ENCODE measurements around the gene DEUP1.
"Not testable (repeated sequence)": the region's sequence is repeated elsewhere in the genome, so short reads cannot be mapped to it uniquely, and the experiment has no call there.

DEUP1 gene

DNA sequence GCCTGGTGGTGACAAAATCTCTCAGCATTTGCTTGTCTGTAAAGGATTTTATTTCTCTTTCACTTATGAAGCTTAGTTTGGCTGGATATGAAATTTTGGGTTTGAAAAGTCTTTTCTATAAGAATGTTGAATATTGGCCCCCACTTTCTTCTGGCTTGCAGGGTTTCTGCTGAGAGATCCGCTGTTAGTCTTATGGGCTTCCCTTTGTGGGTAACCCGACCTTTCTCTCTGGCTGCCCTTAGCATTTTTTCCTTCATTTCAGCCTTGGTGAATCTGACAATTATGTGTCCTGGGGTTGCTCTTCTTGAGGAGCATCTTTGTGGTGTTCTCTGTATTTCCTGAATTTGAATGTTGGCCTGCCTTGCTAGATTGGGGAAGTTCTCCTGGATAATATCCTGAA lies 112.7 kb downstream of the DEUP1 start:
- not testable (repeated sequence) for H3K9ac ChIP-seq (ENCODE audit: low read depth, low read length); H3K4me3 ChIP-seq (ENCODE audit: low read depth, low read length); H3K36me3 ChIP-seq (ENCODE audit: control insufficient read depth, insufficient read depth, low read length); H3K27me3 ChIP-seq (ENCODE audit: control insufficient read depth, insufficient read depth, low read length); H3K9me3 ChIP-seq (ENCODE audit: control insufficient read depth, insufficient read depth, low read length)
- peaks cover 11% of the 10 kb centered on the region for H3K4me1 ChIP-seq (ENCODE audit: control insufficient read depth, insufficient read depth, low read length)

DNA sequence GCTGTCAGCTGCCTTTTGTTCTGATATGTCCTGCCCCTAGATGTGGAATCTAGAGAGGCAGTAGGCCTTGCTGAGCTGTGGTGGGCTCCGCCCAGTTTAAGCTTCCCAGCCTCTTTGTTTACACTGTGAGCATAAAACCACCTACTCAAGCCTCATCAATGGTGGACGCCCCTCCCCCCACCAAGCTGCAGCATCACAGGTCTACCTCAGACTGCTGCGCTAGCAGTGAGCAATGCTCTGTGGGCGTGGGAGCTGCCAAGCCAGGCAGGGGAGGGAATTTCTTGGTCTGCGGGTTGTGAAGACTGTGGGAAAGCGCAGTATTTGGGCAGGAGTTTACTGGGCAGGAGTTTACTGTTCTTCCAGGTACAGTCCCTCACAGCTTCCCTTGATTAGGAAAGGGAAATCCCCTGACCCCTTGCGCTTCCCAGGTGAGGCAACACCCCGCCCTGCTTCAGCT lies 114.1 kb downstream of the DEUP1 start:
- Histone ChIP-seq H3K36me3 (ENCODE audit: control insufficient read depth, insufficient read depth, low read length) (no peaks in the 10 kb centered on the region), H3K27me3 (ENCODE audit: control insufficient read depth, insufficient read depth, low read length) (no peaks in the 10 kb centered on the region), H3K4me1 (ENCODE audit: control insufficient read depth, insufficient read depth, low read length) (peaks cover 11% of the 10 kb centered on the region), H3K9me3 (ENCODE audit: control insufficient read depth, insufficient read depth, low read length) (no peaks in the 10 kb centered on the region), H3K9ac (ENCODE audit: low read depth, low read length) (no peak overlapping the region), H3K4me3 (ENCODE audit: low read depth, low read length) (peak overlapping the region; percentile 33)

DNA sequence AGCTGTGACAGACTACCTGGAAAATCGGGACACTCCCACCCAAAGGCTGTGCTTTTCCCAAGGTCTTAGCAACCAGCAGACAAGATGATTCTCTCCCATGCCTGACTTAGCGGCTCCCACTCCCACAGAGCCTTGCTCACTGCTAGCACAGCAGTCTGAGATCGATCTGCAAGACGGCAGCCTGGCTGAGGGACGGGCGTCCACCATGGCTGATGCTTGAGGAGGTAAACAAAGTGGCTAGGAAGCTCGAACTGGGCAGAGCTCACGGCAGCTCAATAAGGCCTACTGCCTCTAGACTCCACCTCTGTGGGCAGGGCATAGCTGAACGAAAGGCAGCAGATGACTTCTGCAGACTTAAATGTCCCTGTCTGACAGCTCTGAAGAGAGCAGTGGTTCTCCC lies 127.7 kb downstream of the DEUP1 start:
- H3K4me1 ChIP-seq (ENCODE audit: control insufficient read depth, insufficient read depth, low read length): no peaks in the 10 kb centered on the region
- H3K9ac ChIP-seq (ENCODE audit: low read depth, low read length): no peak overlapping the region
- H3K4me3 ChIP-seq (ENCODE audit: low read depth, low read length): no peak overlapping the region
- no peaks in the 10 kb centered on the region for H3K36me3 ChIP-seq (ENCODE audit: control insufficient read depth, insufficient read depth, low read length)
- H3K9me3 ChIP-seq (ENCODE audit: control insufficient read depth, insufficient read depth, low read length): no peaks in the 10 kb centered on the region
- H3K27me3 ChIP-seq (ENCODE audit: control insufficient read depth, insufficient read depth, low read length): no peaks in the 10 kb centered on the region

DNA sequence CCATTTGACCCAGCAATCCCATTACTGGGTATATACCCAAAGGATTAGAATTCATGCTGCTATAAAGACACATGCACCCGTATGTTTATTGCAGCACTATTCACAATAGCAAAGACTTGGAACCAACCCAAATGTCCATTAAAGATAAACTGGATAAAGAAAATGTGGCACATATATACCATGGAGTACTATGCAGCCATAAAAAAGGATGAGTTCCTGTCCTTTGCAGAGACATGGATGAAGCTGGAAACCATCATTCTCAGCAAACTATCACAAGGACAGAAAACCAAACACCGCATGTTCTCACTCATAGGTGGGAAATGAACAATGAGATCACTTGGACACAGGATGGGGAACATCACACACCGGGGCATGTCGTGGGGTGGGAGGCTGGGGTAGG lies 133.1 kb downstream of the DEUP1 start:
- not testable (repeated sequence) for H3K4me1 ChIP-seq (ENCODE audit: control insufficient read depth, insufficient read depth, low read length); H3K9me3 ChIP-seq (ENCODE audit: control insufficient read depth, insufficient read depth, low read length); H3K27me3 ChIP-seq (ENCODE audit: control insufficient read depth, insufficient read depth, low read length); H3K36me3 ChIP-seq (ENCODE audit: control insufficient read depth, insufficient read depth, low read length); H3K9ac ChIP-seq (ENCODE audit: low read depth, low read length); H3K4me3 ChIP-seq (ENCODE audit: low read depth, low read length)

DNA sequence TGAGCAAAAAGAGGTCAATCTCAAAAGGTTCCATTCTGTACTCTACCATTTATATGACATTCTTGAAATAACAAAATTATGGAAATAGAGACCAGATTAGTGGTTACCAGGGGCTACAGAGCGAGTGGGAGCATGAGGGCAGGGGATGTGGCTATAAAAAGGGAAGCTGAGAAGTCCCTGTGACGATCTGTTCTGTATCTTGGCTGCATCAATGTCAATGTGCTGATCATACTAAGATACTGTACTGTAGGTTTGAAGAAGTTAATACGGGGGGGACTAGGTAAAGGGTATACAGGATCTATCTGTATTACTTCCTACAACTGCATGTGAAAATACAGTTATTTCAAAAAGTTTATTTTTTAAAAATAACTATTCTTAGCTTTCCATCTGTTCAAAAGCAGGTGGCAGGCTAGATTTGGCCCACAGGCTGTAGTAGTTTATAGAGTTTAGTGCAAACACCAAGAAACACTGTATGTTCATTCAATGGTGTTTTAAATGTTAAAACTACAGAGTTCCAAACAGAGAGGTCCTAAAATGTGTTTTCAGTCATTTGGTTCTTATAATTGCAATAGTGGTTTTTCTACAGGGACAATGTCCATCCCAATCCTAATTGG lies 134.5 kb downstream of the DEUP1 start:
- Histone ChIP-seq H3K36me3 (ENCODE audit: control insufficient read depth, insufficient read depth, low read length) (no peaks in the 10 kb centered on the region), H3K4me1 (ENCODE audit: control insufficient read depth, insufficient read depth, low read length) (no peaks in the 10 kb centered on the region), H3K9ac (ENCODE audit: low read depth, low read length) (no peak overlapping the region), H3K9me3 (ENCODE audit: control insufficient read depth, insufficient read depth, low read length) (no peaks in the 10 kb centered on the region), H3K27me3 (ENCODE audit: control insufficient read depth, insufficient read depth, low read length) (no peaks in the 10 kb centered on the region), H3K4me3 (ENCODE audit: low read depth, low read length) (no peak overlapping the region)

DNA sequence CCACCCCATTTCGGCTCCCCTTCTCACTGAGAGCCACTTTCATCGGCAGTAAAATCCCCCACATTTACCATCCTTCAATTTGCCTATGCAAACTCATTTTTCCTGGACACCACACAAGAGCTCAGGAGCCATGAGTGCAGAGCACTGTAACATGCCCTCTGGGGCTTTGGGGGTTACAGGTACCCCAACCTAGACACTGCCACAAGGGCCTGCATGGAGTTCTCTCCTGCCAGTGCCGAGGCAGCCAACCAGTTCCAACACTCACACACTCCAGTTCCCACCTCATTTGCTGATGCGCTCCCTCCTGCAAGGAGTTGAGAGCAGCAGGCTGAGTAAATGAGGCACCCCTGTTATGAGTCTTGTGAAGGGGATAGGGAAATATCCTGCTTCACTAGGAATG lies 136.5 kb downstream of the DEUP1 start:
- no peaks in the 10 kb centered on the region for H3K9me3 ChIP-seq (ENCODE audit: control insufficient read depth, insufficient read depth, low read length)
- H3K4me1 ChIP-seq (ENCODE audit: control insufficient read depth, insufficient read depth, low read length): no peaks in the 10 kb centered on the region
- H3K27me3 ChIP-seq (ENCODE audit: control insufficient read depth, insufficient read depth, low read length): no peaks in the 10 kb centered on the region
- no peaks in the 10 kb centered on the region for H3K36me3 ChIP-seq (ENCODE audit: control insufficient read depth, insufficient read depth, low read length)
- no peak overlapping the region for H3K9ac ChIP-seq (ENCODE audit: low read depth, low read length)
- H3K4me3 ChIP-seq (ENCODE audit: low read depth, low read length): no peak overlapping the region

DNA sequence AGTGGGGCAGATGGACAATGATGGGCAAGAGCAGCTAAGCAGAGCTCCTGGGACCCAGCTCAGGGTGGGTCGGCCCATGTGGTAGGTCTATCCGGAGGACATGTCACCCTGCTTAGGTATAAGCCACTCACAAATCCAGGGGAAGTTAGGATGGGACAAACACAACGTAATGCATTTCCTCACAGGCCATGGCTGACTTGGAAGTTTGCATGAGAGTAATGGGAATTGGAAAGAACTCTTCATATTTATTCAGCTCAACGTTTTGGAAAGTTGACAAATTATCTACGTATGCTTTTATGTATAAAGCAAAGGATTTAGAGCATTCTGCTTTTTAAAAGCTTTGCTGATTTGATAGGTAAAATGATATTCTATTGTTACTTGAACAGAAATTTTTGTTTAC lies 137.7 kb downstream of the DEUP1 start:
- Histone ChIP-seq H3K27me3 (ENCODE audit: control insufficient read depth, insufficient read depth, low read length) (no peaks in the 10 kb centered on the region), H3K4me1 (ENCODE audit: control insufficient read depth, insufficient read depth, low read length) (no peaks in the 10 kb centered on the region), H3K9ac (ENCODE audit: low read depth, low read length) (no peak overlapping the region), H3K9me3 (ENCODE audit: control insufficient read depth, insufficient read depth, low read length) (no peaks in the 10 kb centered on the region), H3K4me3 (ENCODE audit: low read depth, low read length) (no peak overlapping the region), H3K36me3 (ENCODE audit: control insufficient read depth, insufficient read depth, low read length) (no peaks in the 10 kb centered on the region)

DNA sequence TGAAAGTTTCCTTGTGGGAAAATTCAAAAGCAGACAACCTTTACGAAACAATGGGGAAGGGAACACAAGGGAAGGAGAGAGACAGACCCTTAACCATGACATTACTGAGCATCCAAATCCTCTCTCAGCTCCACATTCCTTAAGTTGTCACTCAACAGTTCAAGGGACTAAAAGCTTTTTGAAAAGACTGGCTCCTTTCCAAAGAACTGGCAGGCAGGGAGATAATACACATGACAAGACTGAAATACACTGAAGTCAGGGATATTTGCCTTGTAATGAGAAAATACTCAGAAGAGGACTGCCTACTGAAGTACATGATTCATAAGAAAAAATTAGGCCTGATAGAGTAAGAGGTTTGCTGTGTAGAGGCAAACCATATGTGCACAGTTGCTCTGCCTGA lies 143.6 kb downstream of the DEUP1 start:
- Histone ChIP-seq H3K4me1 (ENCODE audit: control insufficient read depth, insufficient read depth, low read length) (peaks cover 15% of the 10 kb centered on the region), H3K27me3 (ENCODE audit: control insufficient read depth, insufficient read depth, low read length) (no peaks in the 10 kb centered on the region), H3K9ac (ENCODE audit: low read depth, low read length) (no peak overlapping the region), H3K4me3 (ENCODE audit: low read depth, low read length) (no peak overlapping the region), H3K36me3 (ENCODE audit: control insufficient read depth, insufficient read depth, low read length) (no peaks in the 10 kb centered on the region), H3K9me3 (ENCODE audit: control insufficient read depth, insufficient read depth, low read length) (no peaks in the 10 kb centered on the region)

DNA sequence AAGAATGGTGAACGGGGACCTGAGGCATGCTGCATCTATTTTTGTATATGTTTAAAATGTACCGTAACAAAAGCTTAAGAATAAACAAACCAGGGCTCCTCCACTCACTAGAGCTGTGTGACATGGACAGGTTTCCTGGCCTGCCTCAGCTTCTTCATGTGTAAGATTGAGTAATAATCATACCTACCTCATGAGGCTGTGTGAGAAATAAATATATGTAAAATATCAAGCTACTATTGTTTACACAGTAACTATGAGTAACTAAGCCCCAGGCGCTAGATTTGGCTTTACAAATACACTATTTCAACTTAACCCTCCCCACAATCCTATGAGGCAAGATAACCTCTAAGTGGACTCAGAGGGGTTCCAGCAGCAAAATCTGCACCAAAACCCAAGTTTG lies 146.3 kb downstream of the DEUP1 start:
- Histone ChIP-seq H3K27me3 (ENCODE audit: control insufficient read depth, insufficient read depth, low read length) (no peaks in the 10 kb centered on the region), H3K4me1 (ENCODE audit: control insufficient read depth, insufficient read depth, low read length) (peaks cover 15% of the 10 kb centered on the region), H3K9ac (ENCODE audit: low read depth, low read length) (no peak overlapping the region), H3K36me3 (ENCODE audit: control insufficient read depth, insufficient read depth, low read length) (no peaks in the 10 kb centered on the region), H3K4me3 (ENCODE audit: low read depth, low read length) (no peak overlapping the region), H3K9me3 (ENCODE audit: control insufficient read depth, insufficient read depth, low read length) (no peaks in the 10 kb centered on the region)

DNA sequence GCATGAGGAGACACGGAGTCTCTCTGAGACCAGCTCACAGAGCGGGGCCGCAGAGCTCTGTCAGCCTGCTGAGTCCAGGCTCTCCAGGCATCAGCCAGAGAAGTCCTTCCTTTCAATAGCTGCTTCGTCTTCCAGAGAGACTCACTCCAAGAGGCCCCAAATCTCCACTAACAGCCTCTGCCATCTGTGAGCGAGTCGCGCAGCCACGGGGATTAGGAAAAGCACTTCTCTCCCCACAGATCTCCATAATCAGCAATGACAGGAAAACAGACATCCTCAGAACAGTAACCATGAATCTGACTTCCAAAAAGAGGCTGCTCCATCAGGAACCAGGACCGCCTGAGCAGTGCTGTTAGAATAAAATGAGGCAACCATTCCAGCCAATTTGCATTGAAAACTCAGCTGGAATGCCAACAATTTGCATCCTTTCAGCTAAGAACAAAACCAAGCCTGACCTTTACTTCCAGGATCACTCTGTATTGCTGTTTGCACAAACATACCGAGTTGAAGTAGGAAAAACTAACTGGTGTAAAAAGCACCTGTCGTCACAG lies 147.2 kb downstream of the DEUP1 start:
- Histone ChIP-seq H3K4me1 (ENCODE audit: control insufficient read depth, insufficient read depth, low read length) (peaks cover 15% of the 10 kb centered on the region), H3K36me3 (ENCODE audit: control insufficient read depth, insufficient read depth, low read length) (no peaks in the 10 kb centered on the region), H3K9ac (ENCODE audit: low read depth, low read length) (no peak overlapping the region), H3K9me3 (ENCODE audit: control insufficient read depth, insufficient read depth, low read length) (no peaks in the 10 kb centered on the region), H3K27me3 (ENCODE audit: control insufficient read depth, insufficient read depth, low read length) (no peaks in the 10 kb centered on the region), H3K4me3 (ENCODE audit: low read depth, low read length) (peak overlapping the region; percentile 10)

DNA sequence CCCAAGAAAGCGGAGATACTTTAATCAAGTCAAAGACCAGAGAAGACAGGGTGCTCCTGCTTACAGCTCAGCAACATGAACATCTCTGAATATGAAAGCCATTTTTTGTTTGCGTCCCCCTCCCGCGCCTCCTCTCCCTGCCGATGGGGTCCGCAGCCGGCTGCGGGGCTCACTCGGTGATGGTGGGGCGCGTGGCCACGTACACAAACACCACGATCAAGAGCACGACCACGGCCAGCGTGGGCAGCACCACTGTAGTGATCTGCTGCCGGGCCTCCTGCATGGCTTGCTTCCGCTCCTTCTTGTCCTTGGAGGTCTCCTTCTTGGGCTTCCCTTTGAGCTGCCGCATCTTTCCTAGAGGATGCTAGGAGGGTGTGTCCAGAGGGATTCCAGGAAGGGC lies 148.3 kb downstream of the DEUP1 start:
- Histone ChIP-seq H3K27me3 (ENCODE audit: control insufficient read depth, insufficient read depth, low read length) (no peaks in the 10 kb centered on the region), H3K9ac (ENCODE audit: low read depth, low read length) (no peak overlapping the region), H3K4me1 (ENCODE audit: control insufficient read depth, insufficient read depth, low read length) (peaks cover 15% of the 10 kb centered on the region), H3K4me3 (ENCODE audit: low read depth, low read length) (no peak overlapping the region), H3K9me3 (ENCODE audit: control insufficient read depth, insufficient read depth, low read length) (no peaks in the 10 kb centered on the region), H3K36me3 (ENCODE audit: control insufficient read depth, insufficient read depth, low read length) (no peaks in the 10 kb centered on the region)

DNA sequence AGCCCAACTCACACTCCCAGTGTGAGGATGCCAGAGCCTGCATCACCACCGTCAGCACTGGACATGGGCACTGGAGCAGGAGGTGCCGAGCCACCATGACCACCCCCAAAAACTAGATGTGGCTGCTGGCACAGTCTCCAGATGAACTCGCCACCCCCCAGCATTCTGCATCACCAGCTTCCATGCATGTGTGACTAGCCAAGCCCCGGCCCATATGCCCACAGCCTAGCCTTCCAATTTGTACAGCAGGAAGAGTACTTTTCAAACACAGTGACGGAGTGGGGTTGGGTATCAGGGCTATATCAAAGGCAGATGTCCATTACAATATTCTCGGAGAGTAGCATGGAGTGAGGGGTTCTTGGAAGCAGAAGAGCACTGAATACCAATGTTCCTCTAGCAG lies 149.7 kb downstream of the DEUP1 start:
- peaks cover 15% of the 10 kb centered on the region for H3K4me1 ChIP-seq (ENCODE audit: control insufficient read depth, insufficient read depth, low read length)
- no peaks in the 10 kb centered on the region for H3K36me3 ChIP-seq (ENCODE audit: control insufficient read depth, insufficient read depth, low read length)
- no peaks in the 10 kb centered on the region for H3K9me3 ChIP-seq (ENCODE audit: control insufficient read depth, insufficient read depth, low read length)
- H3K9ac ChIP-seq (ENCODE audit: low read depth, low read length): no peak overlapping the region
- H3K4me3 ChIP-seq (ENCODE audit: low read depth, low read length): no peak overlapping the region
- no peaks in the 10 kb centered on the region for H3K27me3 ChIP-seq (ENCODE audit: control insufficient read depth, insufficient read depth, low read length)

Measured in iPS-15b (cell line).